ENCODE results near the gene ACSF3. TPM values are rescaled to one million over a fixed set of nuclear protein-coding genes. Genes with fewer than 3 reads are reported as not detected.

Gene ACSF3
- total RNA-seq, 3 donors from 2014 or later, result 20.8 to 42.3 (median 40.4) TPM

DNA sequence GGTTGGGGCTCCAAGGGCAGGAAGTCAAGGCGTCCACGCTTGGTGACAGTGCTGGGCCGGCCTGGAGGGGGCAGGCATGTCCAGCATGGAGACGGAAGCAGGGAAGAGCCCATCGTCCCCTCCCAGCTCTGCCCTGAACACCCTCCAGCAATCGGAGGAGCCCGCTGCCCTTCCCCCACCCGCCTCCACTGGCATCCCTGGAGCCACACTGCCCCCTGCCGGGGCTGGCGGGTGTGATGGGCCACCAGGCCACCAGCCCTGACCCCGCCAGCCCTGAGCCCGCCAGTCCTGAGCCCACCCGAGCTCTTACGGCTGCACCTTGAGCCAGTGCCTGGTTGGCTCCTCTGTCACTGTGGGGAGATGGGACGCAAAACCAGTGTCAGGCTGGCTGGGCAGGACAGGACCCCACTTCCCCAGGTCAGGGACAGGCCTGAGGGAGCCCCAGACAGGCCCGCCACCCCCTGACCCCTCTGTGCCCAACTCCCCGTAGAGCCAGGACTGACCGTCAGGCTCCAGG lies 73.8 kb downstream of the ACSF3 start:
- peaks cover 4 to 40% of the 10 kb centered on the region in 2 donors for H3K27me3 ChIP-seq
- DNase-seq (ENCODE audit: low spot score in 2 of 2), result peak; percentile 64 to 82
- no peaks in the 10 kb centered on the region for H3K9me3 ChIP-seq
- intact Hi-C loops (cut with DNase I; ENCODE audit: low total_unique reads), result no loop called here
- H3K27ac ChIP-seq, result no peak overlapping the region
- H3K4me3 ChIP-seq, result peak overlapping the region in 1 of 3 donors; percentile 31
- peaks cover 0 to 10% of the 10 kb centered on the region in 2 donors for H3K4me1 ChIP-seq
- no peak for TF ChIP-seq POLR2A (IDR thresholded peaks at IDR 0.05)
- TF ChIP-seq CTCF (IDR thresholded peaks at IDR 0.05), result peak in 2 of 3 donors; percentile 85 to 87
- TF ChIP-seq POLR2AphosphoS5 (IDR thresholded peaks at IDR 0.05), result no peak
- H3K36me3 ChIP-seq, result no peaks in the 10 kb centered on the region

DNA sequence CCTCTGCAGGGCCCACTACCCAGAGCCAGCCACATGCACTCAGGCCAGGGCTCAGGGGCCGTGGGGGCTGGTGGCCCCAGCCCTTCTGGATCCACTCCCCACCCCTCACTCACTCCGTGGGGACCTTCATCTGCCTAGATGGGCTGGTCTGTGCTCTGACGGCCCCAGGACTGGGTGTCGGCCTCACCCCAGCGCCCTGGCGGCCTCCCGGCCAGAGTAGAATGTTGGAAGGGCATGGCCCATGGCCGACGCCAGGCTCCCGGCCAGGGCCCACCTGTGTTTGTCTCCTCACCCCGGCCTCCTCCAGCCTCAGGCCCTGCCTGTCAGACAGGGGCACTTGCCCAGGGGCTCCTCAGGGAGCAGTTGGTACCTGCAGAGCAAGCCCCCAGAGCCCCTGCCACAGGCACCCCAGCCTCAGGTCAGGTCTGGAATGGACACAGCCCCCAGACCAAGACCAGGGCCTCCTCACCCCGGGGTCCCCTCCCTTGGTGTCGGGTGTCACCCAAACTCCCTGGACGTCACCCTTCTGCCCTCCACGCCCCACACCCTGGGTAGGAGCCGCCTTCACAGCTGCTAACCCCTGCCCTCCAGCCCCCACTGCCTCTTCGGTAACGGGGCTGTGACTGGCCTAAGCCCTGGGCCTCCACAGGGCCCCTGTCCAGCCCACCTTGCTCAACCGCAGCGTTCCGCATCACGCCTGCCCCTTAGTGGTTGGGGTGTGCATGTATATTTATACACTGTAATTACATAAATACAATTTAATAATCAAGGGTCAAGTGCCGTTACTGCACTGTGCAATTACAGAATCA lies 74.9 kb downstream of the ACSF3 start:
- no peak overlapping the region for H3K4me3 ChIP-seq
- H3K27ac ChIP-seq, result no peak overlapping the region
- intact Hi-C loops (cut with DNase I; ENCODE audit: low total_unique reads), result no loop called here
- no peak for TF ChIP-seq POLR2AphosphoS5 (IDR thresholded peaks at IDR 0.05)
- TF ChIP-seq POLR2A (IDR thresholded peaks at IDR 0.05), result no peak
- no peak for TF ChIP-seq CTCF (IDR thresholded peaks at IDR 0.05)
- no peak for DNase-seq (ENCODE audit: low spot score in 2 of 2)
- peaks cover 0 to 10% of the 10 kb centered on the region in 2 donors for H3K4me1 ChIP-seq
- no peaks in the 10 kb centered on the region for H3K36me3 ChIP-seq
- H3K27me3 ChIP-seq, result peaks cover 4 to 32% of the 10 kb centered on the region in 2 donors
- H3K9me3 ChIP-seq, result no peaks in the 10 kb centered on the region

DNA sequence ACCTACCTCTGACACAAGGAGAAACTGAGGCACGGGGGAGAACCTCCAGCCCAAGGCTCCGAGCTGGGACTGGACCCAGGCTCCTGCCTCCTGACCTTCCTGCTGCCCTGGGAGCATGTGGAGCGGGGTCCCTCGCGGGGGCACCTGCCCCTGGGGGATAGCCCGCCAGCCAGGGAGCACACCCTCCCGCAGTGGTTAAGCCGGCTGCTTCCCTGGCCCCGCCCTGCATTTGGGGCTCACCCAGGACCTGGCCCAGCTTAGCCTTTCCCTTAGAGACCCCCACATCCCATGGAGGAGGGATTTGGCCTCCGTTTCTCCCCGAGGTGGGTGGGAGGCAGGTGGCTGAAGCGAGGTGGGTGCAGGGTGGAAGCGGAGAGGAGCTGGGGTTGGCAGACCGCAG lies 76.1 kb downstream of the ACSF3 start:
- Histone ChIP-seq H3K4me1 (peaks cover 0 to 13% of the 10 kb centered on the region in 2 donors), H3K27ac (no peak overlapping the region), H3K4me3 (no peak overlapping the region), H3K27me3 (peaks cover 4 to 32% of the 10 kb centered on the region in 2 donors), H3K36me3 (no peaks in the 10 kb centered on the region), H3K9me3 (no peaks in the 10 kb centered on the region)
- DNase-seq (ENCODE audit: low spot score in 2 of 2), result no peak
- intact Hi-C loops (cut with DNase I; ENCODE audit: low total_unique reads), result loop anchor here (10.0 kb wide), 1 partner anchor 455 kb away; no protein-coding TSS in a partner anchor
- TF ChIP-seq CTCF (IDR thresholded peaks at IDR 0.05) (no peak), POLR2A (IDR thresholded peaks at IDR 0.05) (no peak), POLR2AphosphoS5 (IDR thresholded peaks at IDR 0.05) (no peak)

DNA sequence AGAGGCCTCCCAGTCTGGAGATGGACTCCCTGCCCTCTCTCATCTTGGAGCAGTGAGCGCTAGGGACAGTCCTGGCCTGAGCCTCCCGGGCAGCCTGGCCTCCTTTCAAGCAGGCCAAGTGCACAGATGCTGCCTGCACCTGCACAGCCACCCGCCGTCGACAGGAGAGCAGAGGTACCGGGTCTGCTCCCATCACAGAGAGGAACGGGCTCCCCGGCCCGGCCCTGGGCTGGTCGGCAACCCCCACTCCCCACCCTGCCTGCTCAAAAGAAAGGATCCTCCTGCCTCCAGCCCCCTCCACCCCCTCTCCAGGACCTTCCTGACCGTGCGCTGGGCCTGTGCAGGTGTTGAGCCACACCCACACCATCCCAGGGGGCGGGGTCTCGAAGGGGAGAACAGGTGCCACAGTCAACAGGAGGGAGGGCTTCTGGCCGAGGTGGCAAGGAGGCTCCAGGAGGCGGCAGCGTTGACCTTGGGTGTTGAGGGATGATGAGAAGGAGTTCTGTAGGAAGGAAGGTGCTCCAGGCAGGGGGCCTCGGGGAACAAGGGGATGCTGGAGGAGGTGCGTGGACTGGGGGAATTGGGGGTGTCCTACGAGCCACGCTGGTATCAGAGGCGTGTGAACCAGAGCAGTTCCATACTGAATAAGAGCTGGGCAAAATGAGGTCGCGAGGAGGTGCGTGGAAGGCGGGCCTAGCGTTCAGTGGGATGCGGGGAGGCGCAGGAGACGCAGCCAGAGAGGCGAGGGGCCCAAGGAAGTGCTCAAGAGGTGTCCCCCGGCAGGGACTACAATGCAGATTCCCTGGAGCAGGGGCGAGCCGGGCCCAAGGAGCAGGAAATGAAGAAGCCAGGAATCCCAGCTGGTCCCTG lies 76.9 kb downstream of the ACSF3 start:
- H3K4me1 ChIP-seq, result peaks cover 0 to 21% of the 10 kb centered on the region in 2 donors
- intact Hi-C loops (cut with DNase I; ENCODE audit: low total_unique reads), result loop anchor here (10.0 kb wide), 1 partner anchor 454 kb away; no protein-coding TSS in a partner anchor

More for the DNA sequence above, 76.9 kb downstream of the ACSF3 start:
- TF ChIP-seq POLR2AphosphoS5 (IDR thresholded peaks at IDR 0.05) (no peak), POLR2A (IDR thresholded peaks at IDR 0.05) (no peak), CTCF (IDR thresholded peaks at IDR 0.05) (no peak)
- no peaks in the 10 kb centered on the region for H3K9me3 ChIP-seq
- no peaks in the 10 kb centered on the region for H3K36me3 ChIP-seq
- no peak for DNase-seq (ENCODE audit: low spot score in 2 of 2)
- peaks cover 4 to 32% of the 10 kb centered on the region in 2 donors for H3K27me3 ChIP-seq
- no peak overlapping the region for H3K27ac ChIP-seq
- H3K4me3 ChIP-seq, result peak overlapping the region in 2 of 3 donors; percentile 44 to 64

Measured in breast epithelium (tissue), 4 donors.